HCT116 (cell line): ENCODE measurements around the gene CDK14. TPM values are rescaled to one million over a fixed set of nuclear protein-coding genes. Genes with fewer than 3 reads are reported as not detected.

Source experiments
- ATAC-seq: fragments of 200-7000 bp; cut with Tn5 transposase; 2 replicates; pipeline ENCODE4 v1.9.1; 2020; ENCODE audit warnings: mild to moderate bottlenecking, moderate library complexity
- BruUV-seq: library from RNA; stranded (reverse); fragments of 400-500 nt; replicated peaks from 2 replicates; lab custom pipeline; 2021; lab: Mats Ljungman, UMichigan
- CTCF ChIA-PET: fragments of 300-600 bp; sonication (Branson Sonifier 250); formaldehyde crosslinking; loops from one replicate; lab custom pipeline; 2021; ENCODE audit warnings: antibody characterized with exemption; lab: Charles Lee
- POLR2A ChIA-PET: fragments of 300-600, 350-600 bp; sonication (Branson Sonifier 250); formaldehyde crosslinking; loops from one replicate; lab custom pipeline; 2021; ENCODE audit warnings: antibody characterized with exemption; lab: Charles Lee
- RAD21 ChIA-PET, 2 experiments: fragments of 300-600 bp; sonication (Branson Sonifier 250); formaldehyde crosslinking; loops; one replicate each; lab custom pipeline; 2023; ENCODE audit warnings: low total read pairs in 2 of 2; ENCODE audit not compliant: uncharacterized antibody in 2 of 2, unreplicated experiment in 2 of 2, low non-redundant PET in 1 of 2; lab: Charles Lee
- DNase-seq: peaks from one replicate; pipeline ENCODE4 v3.0.0-alpha.2; 2010; ENCODE audit warnings: low read depth, low spot score
- H2AFZ ChIP-seq: fragments of 200-600 bp; shearing (Covaris generic), sonication (generic); 2 replicates; pipeline ENCODE4 v1.6.1; 2017; ENCODE audit warnings: low read depth, mixed run types, mixed read lengths, antibody characterized with exemption, low read length; ENCODE audit not compliant: poor library complexity, severe bottlenecking
- H3K27ac ChIP-seq: 2 replicates; pipeline ENCODE4 v1.5.1; 2012; ENCODE audit warnings: low read depth, low read length
- H3K27me3 ChIP-seq: fragments of 200-600 bp; sonication (generic); 2 replicates; pipeline ENCODE4 v1.6.1; 2016; ENCODE audit warnings: mixed run types, low read length, mixed read lengths; ENCODE audit not compliant: insufficient read depth
- H3K36me3 ChIP-seq, 2 experiments: fragments of 200-500 bp in 1 of 2; fragments of 200-600 bp in 1 of 2; sonication (Bioruptor generic) in 1 of 2; sonication (generic) in 1 of 2; 2 replicates each; pipeline versions ENCODE4 v1.5.1 to v1.6.1; 2014 to 2016; ENCODE audit warnings: low read length in 2 of 2, inconsistent platforms in 1 of 2, mixed read lengths in 1 of 2, mixed run types in 1 of 2; ENCODE audit not compliant: insufficient read depth in 2 of 2, control insufficient read depth in 1 of 2
- H3K4me1 ChIP-seq, 2 experiments: fragments of 200-600 bp in 1 of 2; sonication (generic) in 1 of 2; 2 replicates each; pipeline versions ENCODE4 v1.5.1 to v1.6.1; 2012 to 2017; ENCODE audit warnings: low read length in 2 of 2, inconsistent platforms in 1 of 2, mild to moderate bottlenecking in 1 of 2, mixed read lengths in 1 of 2, mixed run types in 1 of 2, moderate library complexity in 1 of 2; ENCODE audit not compliant: insufficient read depth in 2 of 2, control insufficient read depth in 1 of 2
- H3K4me2 ChIP-seq: fragments of 200-600 bp; sonication (generic); 2 replicates; pipeline ENCODE4 v1.6.1; 2017; ENCODE audit warnings: mixed run types, low read length, mixed read lengths
- H3K4me3 ChIP-seq, 2 experiments: fragments of 200-600 bp in 1 of 2; sonication (generic) in 1 of 2; replicated peaks in 1 of 2; 2 replicates each; pipeline ENCODE4 v1.5.1; 2011 to 2016; ENCODE audit warnings: low read length in 2 of 2, control low read depth in 1 of 2, low read depth in 1 of 2, mild to moderate bottlenecking in 1 of 2, mixed read lengths in 1 of 2, mixed run types in 1 of 2
- H3K79me2 ChIP-seq: fragments of 200-600 bp; sonication (generic); 2 replicates; pipeline ENCODE4 v1.6.1; 2017; ENCODE audit warnings: mild to moderate bottlenecking, mixed run types, low read length, moderate library complexity, mixed read lengths; ENCODE audit not compliant: insufficient read depth
- H3K9ac ChIP-seq: fragments of 200-600 bp; sonication (generic); 2 replicates; pipeline ENCODE4 v1.6.1; 2016; ENCODE audit warnings: low read length, mixed read lengths
- H3K9me2 ChIP-seq: fragments of 200-600 bp; sonication (generic), shearing (Covaris generic); 2 replicates; pipeline ENCODE4 v1.6.1; 2017; ENCODE audit warnings: mixed run types, mild to moderate bottlenecking, moderate library complexity; ENCODE audit not compliant: insufficient read depth
- H3K9me3 ChIP-seq, 2 experiments: fragments of 200-500 bp in 1 of 2; fragments of 200-600 bp in 1 of 2; sonication (Bioruptor generic) in 1 of 2; sonication (generic) in 1 of 2; 2 replicates each; pipeline ENCODE4 v1.6.1; 2014 to 2017; ENCODE audit warnings: low read length in 2 of 2, mixed read lengths in 2 of 2, inconsistent platforms in 1 of 2, low read depth in 1 of 2, mild to moderate bottlenecking in 1 of 2, mixed run types in 1 of 2, moderate library complexity in 1 of 2; ENCODE audit not compliant: control insufficient read depth in 1 of 2, insufficient read depth in 1 of 2
- H4K20me1 ChIP-seq: fragments of 200-600 bp; sonication (generic), shearing (Covaris generic); 2 replicates; pipeline ENCODE4 v1.6.1; 2017; ENCODE audit warnings: mixed run types, mild to moderate bottlenecking, moderate library complexity; ENCODE audit not compliant: insufficient read depth
- CBX3 ChIP-seq: IDR thresholded peaks from 2 replicates; pipeline ENCODE4 v1.6.1; 2012; ENCODE audit warnings: low read depth
- EGR1 ChIP-seq: IDR thresholded peaks from 2 replicates; pipeline ENCODE4 v1.6.1; 2012; ENCODE audit warnings: low read depth
- EZH2 ChIP-seq: fragments of 200-600 bp; sonication (generic); IDR thresholded peaks from 2 replicates; pipeline ENCODE4 v1.6.1; 2017; ENCODE audit warnings: antibody characterized with exemption, mixed run types
- EZH2phosphoT487 ChIP-seq: fragments of 200-600 bp; IDR thresholded peaks from 2 replicates; pipeline ENCODE4 v1.6.1; 2018; ENCODE audit warnings: antibody characterized with exemption, borderline replicate concordance
- FOSL1 ChIP-seq: IDR thresholded peaks from 2 replicates; pipeline ENCODE4 v1.6.1; 2012; ENCODE audit warnings: low read depth
- POLR2A ChIP-seq: IDR thresholded peaks from 2 replicates; pipeline ENCODE4 v1.7.0; 2011; ENCODE audit warnings: borderline replicate concordance; ENCODE audit not compliant: insufficient read depth, insufficient read length; ENCODE audit errors: extremely low read depth
- POLR2AphosphoS5 ChIP-seq: IDR thresholded peaks from 2 replicates; pipeline ENCODE4 v1.6.1; 2011; ENCODE audit warnings: mild to moderate bottlenecking, low read depth, low read length, moderate library complexity
- SIN3A ChIP-seq: IDR thresholded peaks from 2 replicates; pipeline ENCODE4 v1.6.1; 2012; ENCODE audit warnings: low read depth
- SP1 ChIP-seq: IDR thresholded peaks from 2 replicates; pipeline ENCODE4 v1.6.1; 2012; ENCODE audit warnings: low read depth
- SRF ChIP-seq: IDR thresholded peaks from 2 replicates; pipeline ENCODE4 v1.6.1; 2012; ENCODE audit warnings: low read depth
- TCF7L2 ChIP-seq: IDR thresholded peaks from 2 replicates; pipeline ENCODE4 v1.7.0; 2011; ENCODE audit warnings: borderline replicate concordance, inconsistent platforms; ENCODE audit not compliant: insufficient read depth, insufficient read length; ENCODE audit errors: extremely low read depth
- YY1 ChIP-seq: IDR thresholded peaks from 2 replicates; pipeline ENCODE4 v1.6.1; 2011; ENCODE audit warnings: low read length, low read depth, moderate library complexity, mild to moderate bottlenecking; ENCODE audit not compliant: insufficient replicate concordance; ENCODE audit errors: extremely low read depth
- ZFX ChIP-seq: fragments of 450-650 bp; IDR thresholded peaks from 2 replicates; pipeline ENCODE4 v1.6.1; 2017
- ZNF274 ChIP-seq: fragments of 200-500 bp; sonication (Bioruptor generic); IDR thresholded peaks from 2 replicates; pipeline ENCODE4 v1.6.1; 2014; ENCODE audit warnings: mild to moderate bottlenecking, low read depth, low read length, inconsistent platforms
- intact Hi-C: fragments of 100-400 bp; cut with micrococcal nuclease; formaldehyde crosslinking; loops from 2 replicates; pipeline ENCODE4 v1.10.0; 2022
- total RNA-seq: library from RNA; stranded (reverse); gene quantifications from one replicate; pipeline ENCODE4 v1.2.1, GENCODE V29; 2021; ENCODE audit not compliant: unreplicated experiment
- TF ChIP-seq, protein P1 (sequence below): IDR thresholded peaks from 2 replicates; pipeline ENCODE4 v1.6.1; 2012; ENCODE audit warnings: low read depth
- TF ChIP-seq, protein P2 (sequence below): IDR thresholded peaks from 2 replicates; pipeline ENCODE4 v1.6.1; 2012
- TF ChIP-seq, protein P3 (sequence below): IDR thresholded peaks from 2 replicates; pipeline ENCODE4 v1.6.1; 2012
- TF ChIP-seq, protein P4 (sequence below): IDR thresholded peaks from 2 replicates; pipeline ENCODE4 v1.6.1; 2011; ENCODE audit warnings: mild to moderate bottlenecking, low read length, moderate library complexity; ENCODE audit not compliant: insufficient replicate concordance; ENCODE audit errors: extremely low read depth

CDK14 gene
- total RNA-seq, 1 experiment from 2014 or later = 10.2 TPM

DNA sequence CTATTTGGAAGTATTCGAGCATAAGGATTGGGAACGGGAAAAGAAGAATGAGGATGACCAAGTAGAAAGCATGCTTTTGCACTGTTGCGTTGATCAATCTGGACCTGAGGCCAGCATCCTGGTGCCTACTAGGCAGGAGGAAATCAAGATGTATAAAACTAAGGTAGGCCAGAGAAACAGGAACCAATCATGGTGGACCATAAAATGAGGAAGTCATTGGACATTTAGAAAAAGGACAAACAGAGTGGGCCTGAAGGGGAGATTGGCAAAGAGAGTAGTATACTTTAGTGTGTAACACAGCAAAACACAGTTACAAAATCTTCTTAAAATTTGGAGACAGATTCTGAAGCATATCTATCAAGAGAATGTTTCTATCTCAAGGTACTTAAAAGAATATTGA is 497.1 kb downstream of the CDK14 start:
- no peak overlapping the region for H2AFZ ChIP-seq
- no peaks in the 10 kb centered on the region for H3K9me3 ChIP-seq
- H3K9ac ChIP-seq = no peak overlapping the region
- no peaks in the 10 kb centered on the region for H3K36me3 ChIP-seq
- TF ChIP-seq, protein P1, sequence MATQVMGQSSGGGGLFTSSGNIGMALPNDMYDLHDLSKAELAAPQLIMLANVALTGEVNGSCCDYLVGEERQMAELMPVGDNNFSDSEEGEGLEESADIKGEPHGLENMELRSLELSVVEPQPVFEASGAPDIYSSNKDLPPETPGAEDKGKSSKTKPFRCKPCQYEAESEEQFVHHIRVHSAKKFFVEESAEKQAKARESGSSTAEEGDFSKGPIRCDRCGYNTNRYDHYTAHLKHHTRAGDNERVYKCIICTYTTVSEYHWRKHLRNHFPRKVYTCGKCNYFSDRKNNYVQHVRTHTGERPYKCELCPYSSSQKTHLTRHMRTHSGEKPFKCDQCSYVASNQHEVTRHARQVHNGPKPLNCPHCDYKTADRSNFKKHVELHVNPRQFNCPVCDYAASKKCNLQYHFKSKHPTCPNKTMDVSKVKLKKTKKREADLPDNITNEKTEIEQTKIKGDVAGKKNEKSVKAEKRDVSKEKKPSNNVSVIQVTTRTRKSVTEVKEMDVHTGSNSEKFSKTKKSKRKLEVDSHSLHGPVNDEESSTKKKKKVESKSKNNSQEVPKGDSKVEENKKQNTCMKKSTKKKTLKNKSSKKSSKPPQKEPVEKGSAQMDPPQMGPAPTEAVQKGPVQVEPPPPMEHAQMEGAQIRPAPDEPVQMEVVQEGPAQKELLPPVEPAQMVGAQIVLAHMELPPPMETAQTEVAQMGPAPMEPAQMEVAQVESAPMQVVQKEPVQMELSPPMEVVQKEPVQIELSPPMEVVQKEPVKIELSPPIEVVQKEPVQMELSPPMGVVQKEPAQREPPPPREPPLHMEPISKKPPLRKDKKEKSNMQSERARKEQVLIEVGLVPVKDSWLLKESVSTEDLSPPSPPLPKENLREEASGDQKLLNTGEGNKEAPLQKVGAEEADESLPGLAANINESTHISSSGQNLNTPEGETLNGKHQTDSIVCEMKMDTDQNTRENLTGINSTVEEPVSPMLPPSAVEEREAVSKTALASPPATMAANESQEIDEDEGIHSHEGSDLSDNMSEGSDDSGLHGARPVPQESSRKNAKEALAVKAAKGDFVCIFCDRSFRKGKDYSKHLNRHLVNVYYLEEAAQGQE = no peak
- TF ChIP-seq CBX3 = no peak
- TF ChIP-seq EGR1 = no peak
- TF ChIP-seq YY1 = no peak
- no peak for TF ChIP-seq SIN3A
- TF ChIP-seq ZFX = no peak
- TF ChIP-seq, protein P2, sequence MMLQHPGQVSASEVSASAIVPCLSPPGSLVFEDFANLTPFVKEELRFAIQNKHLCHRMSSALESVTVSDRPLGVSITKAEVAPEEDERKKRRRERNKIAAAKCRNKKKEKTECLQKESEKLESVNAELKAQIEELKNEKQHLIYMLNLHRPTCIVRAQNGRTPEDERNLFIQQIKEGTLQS = no peak
- TF ChIP-seq POLR2A = no peak
- TF ChIP-seq EZH2 = no peak
- TF ChIP-seq ZNF274 = no peak
- no peak for TF ChIP-seq SP1
- TF ChIP-seq FOSL1 = no peak
- TF ChIP-seq SRF = no peak
- TF ChIP-seq EZH2phosphoT487 = no peak
- TF ChIP-seq, protein P3, sequence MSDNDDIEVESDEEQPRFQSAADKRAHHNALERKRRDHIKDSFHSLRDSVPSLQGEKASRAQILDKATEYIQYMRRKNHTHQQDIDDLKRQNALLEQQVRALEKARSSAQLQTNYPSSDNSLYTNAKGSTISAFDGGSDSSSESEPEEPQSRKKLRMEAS = no peak
- TF ChIP-seq, protein P4, sequence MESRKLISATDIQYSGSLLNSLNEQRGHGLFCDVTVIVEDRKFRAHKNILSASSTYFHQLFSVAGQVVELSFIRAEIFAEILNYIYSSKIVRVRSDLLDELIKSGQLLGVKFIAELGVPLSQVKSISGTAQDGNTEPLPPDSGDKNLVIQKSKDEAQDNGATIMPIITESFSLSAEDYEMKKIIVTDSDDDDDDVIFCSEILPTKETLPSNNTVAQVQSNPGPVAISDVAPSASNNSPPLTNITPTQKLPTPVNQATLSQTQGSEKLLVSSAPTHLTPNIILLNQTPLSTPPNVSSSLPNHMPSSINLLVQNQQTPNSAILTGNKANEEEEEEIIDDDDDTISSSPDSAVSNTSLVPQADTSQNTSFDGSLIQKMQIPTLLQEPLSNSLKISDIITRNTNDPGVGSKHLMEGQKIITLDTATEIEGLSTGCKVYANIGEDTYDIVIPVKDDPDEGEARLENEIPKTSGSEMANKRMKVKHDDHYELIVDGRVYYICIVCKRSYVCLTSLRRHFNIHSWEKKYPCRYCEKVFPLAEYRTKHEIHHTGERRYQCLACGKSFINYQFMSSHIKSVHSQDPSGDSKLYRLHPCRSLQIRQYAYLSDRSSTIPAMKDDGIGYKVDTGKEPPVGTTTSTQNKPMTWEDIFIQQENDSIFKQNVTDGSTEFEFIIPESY = no peak
- TF ChIP-seq TCF7L2 = no peak
- TF ChIP-seq POLR2AphosphoS5 = no peak
- TF ChIP-seq, all 23 proteins: peak for 0
- no peak overlapping the region for H3K4me2 ChIP-seq
- intact Hi-C loops = no loop called here
- DNase-seq (no peak), ATAC-seq (no peak)
- no peak overlapping the region for H3K27ac ChIP-seq
- CTCF ChIA-PET = no interaction called here
- H3K79me2 ChIP-seq = no peaks in the 10 kb centered on the region
- RAD21 ChIA-PET = no interaction called here
- H3K27me3 ChIP-seq = no peaks in the 10 kb centered on the region
- no peak overlapping the region for H3K4me3 ChIP-seq
- H3K4me1 ChIP-seq = no peaks in the 10 kb centered on the region
- H3K9me2 ChIP-seq = no peaks in the 10 kb centered on the region
- no TSS peak for BruUV-seq
- H4K20me1 ChIP-seq = no peaks in the 10 kb centered on the region
- POLR2A ChIA-PET = no interaction called here
